AG04449 (cell line): ENCODE results near the gene PCDHGA7.

Source experiments
- CTCF ChIA-PET: fragments of 350-600 bp; formaldehyde crosslinking; extraction: SDS; loops from one replicate; lab custom pipeline; 2021; ENCODE audit warnings: antibody characterized with exemption; lab: Yijun Ruan, JAX
- POLR2A ChIA-PET: fragments of 400-600, 350-600 bp; formaldehyde crosslinking; extraction: SDS; loops from one replicate; lab custom pipeline; 2020; ENCODE audit warnings: antibody characterized with exemption, inconsistent platforms; lab: Yijun Ruan, JAX
- DNase-seq: peaks from one replicate; pipeline ENCODE4 v3.0.0-alpha.2; 2010; ENCODE audit warnings: low read depth, low spot score
- H3K4me3 ChIP-seq: 2 replicates; pipeline ENCODE4 v1.5.1; 2011; ENCODE audit warnings: low read depth, mild to moderate bottlenecking, control low read depth, low read length
- TF ChIP-seq, protein P1 (sequence below): IDR thresholded peaks from one replicate; pipeline ENCODE4 v1.5.1; 2011; ENCODE audit warnings: mild to moderate bottlenecking, moderate library complexity, low read length, control low read depth, inconsistent platforms; ENCODE audit not compliant: insufficient read depth; ENCODE audit errors: missing control alignments

Gene PCDHGA7

DNA sequence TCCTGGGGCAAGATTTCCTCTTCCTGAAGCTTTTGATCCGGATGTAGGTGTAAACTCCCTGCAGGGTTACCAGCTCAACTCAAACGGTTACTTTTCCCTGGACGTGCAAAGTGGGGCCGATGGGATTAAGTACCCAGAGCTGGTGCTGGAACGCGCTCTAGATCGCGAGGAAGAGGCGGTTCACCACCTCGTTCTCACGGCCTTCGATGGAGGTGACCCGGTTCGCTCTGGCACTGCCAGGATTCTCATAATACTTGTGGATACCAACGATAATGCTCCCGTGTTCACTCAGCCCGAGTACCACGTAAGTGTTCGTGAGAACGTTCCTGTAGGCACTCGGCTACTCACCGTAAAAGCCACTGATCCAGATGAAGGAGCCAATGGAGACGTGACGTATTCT lies 26.9 kb upstream of the PCDHGA7 start:
- DNase-seq: no peak
- no peak overlapping the region; the same call in 1 of the 2 replicates for H3K4me3 ChIP-seq
- ChIA-PET POLR2A (no interaction called here), CTCF (interaction anchor here (1.0 to 3.7 kb wide), 17 partner anchors 8 to 212 kb away, joined by 3 to 37 read pairs (median 6); partner anchors contain the start of genes PCDHGA1, PCDHGA2, PCDHGA3 and PCDHGA5)
- TF ChIP-seq, protein P1, sequence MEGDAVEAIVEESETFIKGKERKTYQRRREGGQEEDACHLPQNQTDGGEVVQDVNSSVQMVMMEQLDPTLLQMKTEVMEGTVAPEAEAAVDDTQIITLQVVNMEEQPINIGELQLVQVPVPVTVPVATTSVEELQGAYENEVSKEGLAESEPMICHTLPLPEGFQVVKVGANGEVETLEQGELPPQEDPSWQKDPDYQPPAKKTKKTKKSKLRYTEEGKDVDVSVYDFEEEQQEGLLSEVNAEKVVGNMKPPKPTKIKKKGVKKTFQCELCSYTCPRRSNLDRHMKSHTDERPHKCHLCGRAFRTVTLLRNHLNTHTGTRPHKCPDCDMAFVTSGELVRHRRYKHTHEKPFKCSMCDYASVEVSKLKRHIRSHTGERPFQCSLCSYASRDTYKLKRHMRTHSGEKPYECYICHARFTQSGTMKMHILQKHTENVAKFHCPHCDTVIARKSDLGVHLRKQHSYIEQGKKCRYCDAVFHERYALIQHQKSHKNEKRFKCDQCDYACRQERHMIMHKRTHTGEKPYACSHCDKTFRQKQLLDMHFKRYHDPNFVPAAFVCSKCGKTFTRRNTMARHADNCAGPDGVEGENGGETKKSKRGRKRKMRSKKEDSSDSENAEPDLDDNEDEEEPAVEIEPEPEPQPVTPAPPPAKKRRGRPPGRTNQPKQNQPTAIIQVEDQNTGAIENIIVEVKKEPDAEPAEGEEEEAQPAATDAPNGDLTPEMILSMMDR: no peak

DNA sequence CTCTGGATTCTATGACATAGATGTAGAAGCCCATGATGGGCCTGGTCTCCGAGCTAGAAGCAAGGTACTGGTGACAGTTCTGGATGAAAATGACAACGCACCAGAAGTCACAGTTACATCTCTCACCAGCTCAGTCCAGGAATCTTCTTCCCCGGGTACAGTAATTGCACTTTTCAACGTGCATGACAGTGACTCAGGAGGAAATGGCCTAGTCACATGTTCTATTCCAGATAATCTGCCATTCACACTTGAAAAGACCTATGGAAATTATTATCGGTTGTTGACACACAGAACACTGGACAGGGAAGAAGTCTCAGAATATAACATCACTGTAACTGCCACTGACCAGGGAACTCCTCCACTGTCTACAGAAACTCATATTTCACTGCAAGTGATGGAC lies 26.4 kb upstream of the PCDHGA7 start:
- POLR2A ChIA-PET: no interaction called here
- no peak overlapping the region for H3K4me3 ChIP-seq
- TF ChIP-seq, protein P1: no peak
- CTCF ChIA-PET: interaction anchor here (1.0 to 3.7 kb wide), 12 partner anchors 9 to 211 kb away, joined by 3 to 37 read pairs (median 6); partner anchors contain the start of genes PCDHGA2, PCDHGA3 and PCDHGB3
- no peak for DNase-seq

DNA sequence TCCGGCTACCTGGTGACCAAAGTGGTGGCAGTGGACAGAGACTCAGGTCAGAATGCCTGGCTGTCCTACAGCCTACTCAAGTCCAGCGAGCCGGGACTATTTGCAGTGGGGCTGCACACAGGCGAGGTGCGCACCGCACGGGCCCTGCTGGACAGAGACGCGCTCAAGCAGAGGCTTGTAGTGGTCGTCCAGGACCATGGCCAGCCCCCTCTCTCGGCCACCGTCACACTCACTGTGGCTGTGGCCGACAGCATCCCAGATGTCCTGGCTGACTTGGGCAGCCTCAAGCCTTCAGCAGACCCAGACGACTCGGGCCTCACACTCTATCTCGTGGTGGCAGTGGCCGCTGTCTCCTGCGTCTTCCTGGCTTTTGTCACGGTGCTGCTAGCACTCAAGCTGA lies 25.6 kb upstream of the PCDHGA7 start:
- TF ChIP-seq, protein P1: no peak
- H3K4me3 ChIP-seq: no peak overlapping the region
- no peak for DNase-seq
- ChIA-PET CTCF (interaction anchor here (1.1 to 3.9 kb wide), 3 partner anchors 37 to 206 kb away, joined by 3 to 32 read pairs (median 5); no protein-coding TSS in a partner anchor), POLR2A (no interaction called here)

- ChIA-PET POLR2A (no interaction called here), CTCF (interaction anchor here (0.8 to 3.9 kb wide), 7 partner anchors 10 to 206 kb away, joined by 3 to 32 read pairs (median 9); partner anchors contain the start of genes PCDHGA3, PCDHGB1 and PCDHGB3)
- peak within 1 kb of the TSS; percentile 53 for H3K4me3 ChIP-seq
- TF ChIP-seq, protein P1: peak; percentile 15
- no peak for DNase-seq
Measured at GRCh38 chr5:141359790-141360426, 22.6 kb upstream of the PCDHGA7 start, which contains the start of gene PCDHGB2. Gene PCDHGB2, plus strand, starts transcription at chr5:141359994. Its CDS starts 142 bp downstream, at chr5:141360136.

DNA sequence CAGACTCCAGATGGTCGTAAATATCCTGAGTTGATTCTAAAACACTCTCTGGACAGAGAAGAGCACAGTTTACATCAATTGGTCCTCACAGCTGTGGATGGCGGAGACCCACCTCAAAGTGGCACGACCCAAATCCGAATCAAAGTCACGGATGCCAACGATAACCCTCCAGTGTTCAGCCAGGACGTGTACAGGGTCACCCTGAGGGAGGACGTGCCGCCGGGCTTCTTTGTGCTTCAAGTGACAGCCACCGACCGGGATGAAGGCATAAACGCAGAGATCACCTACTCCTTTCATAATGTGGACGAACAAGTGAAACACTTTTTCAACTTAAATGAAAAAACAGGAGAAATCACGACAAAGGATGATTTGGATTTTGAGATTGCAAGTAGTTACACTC lies 21.9 kb upstream of the PCDHGA7 start:
- no peak for DNase-seq
- H3K4me3 ChIP-seq: peak overlapping the region; percentile 53; the same call in 1 of the 2 replicates
- TF ChIP-seq, protein P1: no peak
- CTCF ChIA-PET: interaction anchor here (0.8 to 3.9 kb wide), 6 partner anchors 10 to 205 kb away, joined by 3 to 32 read pairs (median 10); partner anchors contain the start of genes PCDHGA3, PCDHGB1 and PCDHGB3
- POLR2A ChIA-PET: no interaction called here

DNA sequence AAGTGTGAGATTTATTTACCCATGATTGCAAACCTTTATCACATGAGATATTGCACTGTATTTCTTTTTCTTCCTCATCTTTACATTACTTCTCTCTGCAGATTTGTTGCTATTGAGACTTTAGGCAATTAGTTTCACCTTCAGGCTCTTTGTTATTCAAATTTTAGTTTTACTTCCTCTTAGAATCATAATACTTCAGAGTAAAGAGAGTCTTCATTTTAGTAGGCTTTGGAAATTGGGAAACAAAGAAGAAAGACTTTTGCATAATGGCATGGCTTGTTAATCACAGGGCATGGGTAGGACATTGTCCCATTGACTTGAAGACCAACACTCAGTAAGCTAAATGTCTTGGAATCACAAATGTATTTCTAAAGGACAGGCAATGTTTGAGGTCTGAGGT lies 19.8 kb upstream of the PCDHGA7 start:
- TF ChIP-seq, protein P1: no peak
- no peak for DNase-seq
- no peak overlapping the region for H3K4me3 ChIP-seq

More for the DNA sequence above, 19.8 kb upstream of the PCDHGA7 start:
- ChIA-PET POLR2A (no interaction called here), CTCF (interaction anchor here (1.1 to 3.5 kb wide), 5 partner anchors 9 to 204 kb away, joined by 3 to 27 read pairs (median 4); partner anchors contain the start of gene PCDHGB1)
